Measurements from ENCODE around the gene NFIB.

- no peak for TF ChIP-seq CTCF (conservative IDR thresholded peaks at IDR 0.05; ENCODE audit: low read depth, low read length)
- TF ChIP-seq BHLHE40 (IDR thresholded peaks at IDR 0.05; ENCODE audit: low read depth, low read length): no peak
- no peak for TF ChIP-seq ELK1 (IDR thresholded peaks at IDR 0.05; ENCODE audit: borderline replicate concordance, low read depth, low read length)
- TF ChIP-seq RAD21 (IDR thresholded peaks at IDR 0.05; ENCODE audit: low read length): no peak
- no peak for TF ChIP-seq MAFK (IDR thresholded peaks at IDR 0.05; ENCODE audit: low read depth, low read length)
- TF ChIP-seq MXI1 (IDR thresholded peaks at IDR 0.05; ENCODE audit: borderline replicate concordance, low read depth, low read length): no peak
- TF ChIP-seq POLR2A (IDR thresholded peaks at IDR 0.05; ENCODE audit: low read depth, low read length): no peak
- TF ChIP-seq CEBPB (IDR thresholded peaks at IDR 0.05; ENCODE audit: low read depth, low read length): no peak
- TF ChIP-seq RFX5 (IDR thresholded peaks at IDR 0.05; ENCODE audit: low read depth, low read length): no peak
Observed at GRCh38 chr9:14179449-14179848, 134.5 kb downstream of the NFIB start.
